ENCODE results near the gene GPR157.
A peak's percentile ranks its signal among the peaks of the same experiment; 100 is the strongest.
"Not testable (repeated sequence)": the region's sequence is repeated elsewhere in the genome, so short reads cannot be mapped to it uniquely, and the experiment has no call there.

The GPR157 gene

GRCh38 chr1:9128520-9129265 lies at the start of gene GPR157:
Gene GPR157 (minus strand): TSS chr1:9129102. CDS start chr1:9129027, 75 bp downstream.
- DNase-seq (ENCODE audit: low read depth in 2 of 2), result peak; percentile 42 to 69

- no peak for DNase-seq (ENCODE audit: low read depth in 2 of 2)
Measured at GRCh38 chr1:9174762-9175161, 45.9 kb upstream of the GPR157 start.

- DNase-seq (ENCODE audit: low read depth in 2 of 2), result no peak
Measured at GRCh38 chr1:9174243-9174642, 45.3 kb upstream of the GPR157 start.

- no peak for DNase-seq (ENCODE audit: low read depth in 2 of 2)
Measured at GRCh38 chr1:9169601-9170137, 40.8 kb upstream of the GPR157 start.

- DNase-seq (ENCODE audit: low read depth in 2 of 2), result no peak
Measured at GRCh38 chr1:9167638-9168037, 38.7 kb upstream of the GPR157 start.

- no peak for DNase-seq (ENCODE audit: low read depth in 2 of 2)
Measured at GRCh38 chr1:9166289-9167235, 37.7 kb upstream of the GPR157 start.

- DNase-seq (ENCODE audit: low read depth in 2 of 2), result no peak
Measured at GRCh38 chr1:9165396-9165795, 36.5 kb upstream of the GPR157 start.

GRCh38 chr1:9164919-9165318 lies 36.0 kb upstream of the GPR157 start:
- no peak for DNase-seq (ENCODE audit: low read depth in 2 of 2)

GRCh38 chr1:9164532-9164900 lies 35.6 kb upstream of the GPR157 start:
- no peak for DNase-seq (ENCODE audit: low read depth in 2 of 2)

GRCh38 chr1:9161963-9162362 lies 33.1 kb upstream of the GPR157 start:
- no peak for DNase-seq (ENCODE audit: low read depth in 2 of 2)

GRCh38 chr1:9161342-9161741 lies 32.4 kb upstream of the GPR157 start:
- no peak for DNase-seq (ENCODE audit: low read depth in 2 of 2)

- no peak for DNase-seq (ENCODE audit: low read depth in 2 of 2)
Measured at GRCh38 chr1:9160079-9160717, 31.3 kb upstream of the GPR157 start.

GRCh38 chr1:9155879-9156278 lies 27.0 kb upstream of the GPR157 start:
- no peak for DNase-seq (ENCODE audit: low read depth in 2 of 2)

GRCh38 chr1:9155405-9155804 lies 26.5 kb upstream of the GPR157 start:
- DNase-seq (ENCODE audit: low read depth in 2 of 2), result not testable (repeated sequence)

- DNase-seq (ENCODE audit: low read depth in 2 of 2), result no peak
Measured at GRCh38 chr1:9153152-9153551, 24.2 kb upstream of the GPR157 start.

- no peak for DNase-seq (ENCODE audit: low read depth in 2 of 2)
Measured at GRCh38 chr1:9152535-9152934, 23.6 kb upstream of the GPR157 start.

GRCh38 chr1:9151328-9151860 lies 22.5 kb upstream of the GPR157 start:
- DNase-seq (ENCODE audit: low read depth in 2 of 2), result no peak

- DNase-seq (ENCODE audit: low read depth in 2 of 2), result no peak
Measured at GRCh38 chr1:9150582-9151327, 21.9 kb upstream of the GPR157 start.

GRCh38 chr1:9149837-9150581 lies 21.1 kb upstream of the GPR157 start:
- DNase-seq (ENCODE audit: low read depth in 2 of 2), result no peak

- no peak for DNase-seq (ENCODE audit: low read depth in 2 of 2)
Measured at GRCh38 chr1:9149151-9149550, 20.2 kb upstream of the GPR157 start.
